ENCODE measurements around the gene CDH4.
"Not testable (repeated sequence)": the region's sequence is repeated elsewhere in the genome, so short reads cannot be mapped to it uniquely, and the experiment has no call there.

CDH4 gene

DNA sequence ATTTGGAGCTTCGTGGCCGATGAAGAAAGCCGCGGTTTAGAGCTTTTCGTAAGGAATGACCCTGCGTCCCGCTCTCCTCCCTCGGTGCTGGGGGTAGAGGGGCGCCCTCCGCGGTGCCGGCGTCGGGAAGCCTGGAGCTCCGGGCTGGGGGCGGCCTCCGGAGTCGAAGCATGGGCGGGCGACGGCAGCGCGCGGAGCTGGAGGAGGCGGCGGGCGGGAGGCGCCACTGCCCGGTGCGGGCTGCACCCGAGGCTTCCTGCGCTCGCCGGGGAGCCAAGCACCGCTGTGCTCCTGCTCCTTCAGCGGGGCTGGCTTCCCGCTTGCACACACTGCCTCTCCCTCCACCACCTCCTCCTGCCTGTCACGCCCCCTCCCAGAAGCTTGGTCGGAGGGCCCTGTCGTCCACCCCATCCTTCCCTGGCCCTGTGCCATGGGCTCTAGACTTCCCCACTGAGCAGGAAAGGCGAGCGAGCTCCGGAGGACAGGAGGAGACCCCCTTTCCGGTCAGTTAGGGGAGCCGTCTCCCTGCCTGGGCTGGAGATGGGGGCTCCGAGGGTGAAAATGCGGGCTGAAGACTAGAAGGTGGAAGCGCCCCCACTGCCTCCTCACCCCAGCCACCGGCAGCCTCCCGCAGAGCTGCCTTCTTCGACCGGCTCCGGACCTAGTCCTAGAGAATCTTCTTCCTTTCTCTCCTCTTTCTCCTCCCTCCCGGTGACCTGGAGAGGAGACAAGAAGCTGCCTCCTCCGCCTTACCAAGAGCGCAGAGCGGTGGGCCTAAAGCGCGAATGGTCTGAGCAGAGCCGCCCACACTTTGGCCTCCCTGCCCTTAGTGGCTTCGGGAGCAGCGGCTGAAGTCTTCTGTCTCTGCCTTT lies 1.8 kb downstream of the CDH4 start:
- no peak for DNase-seq (ENCODE audit: low spot score)

DNA sequence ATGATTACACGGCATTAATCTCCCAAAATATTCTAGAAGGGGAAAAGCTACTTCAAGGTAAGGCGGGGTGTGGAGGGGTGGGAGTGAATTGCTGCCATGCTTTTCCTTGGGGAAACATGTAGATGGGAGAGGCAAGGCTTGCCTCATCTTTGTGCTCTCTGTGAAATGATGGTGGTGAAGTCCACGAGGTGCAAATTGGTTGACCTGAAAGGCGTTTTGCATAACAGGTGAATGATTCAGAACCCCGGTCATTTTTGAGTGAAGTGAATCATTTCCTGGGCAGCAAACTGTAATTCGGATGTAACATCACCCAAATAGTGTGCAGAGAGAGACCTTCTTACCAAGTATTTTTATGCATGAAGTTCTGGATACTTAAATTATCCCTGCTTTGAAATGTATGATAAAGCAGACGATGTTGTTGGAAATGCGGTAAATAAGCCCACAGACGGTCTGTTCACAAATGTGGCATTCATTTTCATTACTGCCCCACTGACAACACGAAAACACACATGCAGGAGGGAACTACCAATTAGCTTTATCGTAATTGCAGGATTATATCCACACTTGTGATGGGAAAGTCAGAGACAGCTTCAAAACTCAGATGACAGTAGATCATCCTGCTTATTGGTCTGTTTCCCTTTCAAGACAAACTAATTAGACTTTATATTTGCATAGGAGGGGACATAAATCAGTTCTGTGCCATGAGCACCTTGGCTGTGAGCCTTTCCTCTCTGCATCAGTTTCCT lies 3.0 kb downstream of the CDH4 start:
- DNase-seq (ENCODE audit: low spot score): no peak

DNA sequence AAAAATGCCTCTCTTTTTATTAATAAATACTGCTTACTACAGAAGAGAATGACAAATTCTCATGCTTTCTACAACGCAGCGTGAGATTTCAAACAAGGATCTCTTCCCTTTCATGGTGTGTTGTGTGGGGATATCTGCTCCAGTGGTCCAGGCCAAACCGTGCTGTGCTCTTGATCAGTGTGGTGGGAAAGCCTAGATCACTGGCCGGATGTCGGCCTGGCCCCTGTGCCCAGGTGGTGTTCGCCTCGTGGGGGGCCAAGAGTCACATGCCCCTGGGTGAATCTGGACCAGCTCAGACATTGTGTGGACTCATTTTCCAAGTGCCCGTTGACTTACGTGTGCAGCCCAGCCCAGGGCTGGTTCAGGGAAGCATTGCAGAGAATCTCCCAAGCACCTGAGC lies 4.3 kb downstream of the CDH4 start:
- no peak for DNase-seq (ENCODE audit: low spot score)

DNA sequence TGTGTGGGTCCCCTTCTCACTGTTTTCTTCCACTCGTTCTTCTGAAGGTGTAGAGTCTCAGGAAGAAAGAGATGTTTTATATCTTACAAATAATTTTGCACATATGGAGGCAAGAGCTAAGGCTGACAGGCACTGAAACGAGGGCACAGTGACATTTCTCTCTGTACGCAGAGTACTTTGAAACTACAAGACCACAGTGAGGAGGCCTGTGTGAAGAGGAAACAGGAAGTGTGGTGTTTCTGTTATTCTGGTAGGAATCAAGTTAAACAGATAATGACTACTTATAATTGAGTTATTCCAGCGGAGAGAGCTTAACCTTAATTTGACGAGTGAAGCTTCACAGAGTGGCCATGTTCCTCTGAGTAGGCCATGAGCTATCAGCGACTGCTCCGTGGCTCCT lies 4.8 kb downstream of the CDH4 start:
- DNase-seq (ENCODE audit: low spot score): no peak

DNA sequence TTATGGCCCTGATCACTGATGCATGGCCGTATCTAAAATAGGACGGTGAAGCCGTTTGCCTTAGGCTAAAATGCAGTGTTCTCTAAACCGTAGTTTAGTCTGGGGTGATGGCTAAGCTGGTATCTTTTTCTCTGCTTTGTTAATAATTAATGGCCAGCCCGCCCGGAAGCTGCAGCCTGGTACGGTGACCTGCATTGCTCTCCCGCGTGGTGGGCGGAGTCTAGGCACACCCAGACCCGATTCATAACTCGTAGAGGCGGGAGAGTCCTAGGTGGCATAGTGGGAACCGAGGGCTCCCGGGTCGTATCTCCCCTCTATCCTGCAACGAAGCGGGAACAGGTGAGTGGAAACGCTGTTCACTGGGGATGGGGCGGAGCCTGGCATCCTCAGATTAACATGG lies 5.5 kb downstream of the CDH4 start:
- DNase-seq (ENCODE audit: low spot score): no peak

DNA sequence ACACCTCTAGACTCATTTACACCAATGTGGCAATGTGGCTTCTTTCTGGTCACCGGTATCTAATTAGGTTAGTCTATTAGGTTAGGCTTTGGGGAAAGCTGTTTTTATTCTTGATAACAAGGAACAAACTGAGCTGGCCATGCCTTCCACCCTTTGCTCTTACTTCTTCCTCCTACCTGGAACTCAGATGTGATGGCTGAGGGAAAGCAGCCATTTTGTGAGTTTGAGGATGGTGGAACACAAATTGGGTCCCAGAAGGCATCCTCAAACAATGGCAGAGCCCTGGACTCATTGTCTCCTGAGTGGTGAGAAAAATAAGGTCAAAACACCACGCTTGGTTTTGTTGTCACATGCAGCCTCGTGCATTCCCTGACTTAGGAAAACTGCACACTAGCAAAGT lies 7.7 kb downstream of the CDH4 start:
- DNase-seq (ENCODE audit: low spot score): no peak

DNA sequence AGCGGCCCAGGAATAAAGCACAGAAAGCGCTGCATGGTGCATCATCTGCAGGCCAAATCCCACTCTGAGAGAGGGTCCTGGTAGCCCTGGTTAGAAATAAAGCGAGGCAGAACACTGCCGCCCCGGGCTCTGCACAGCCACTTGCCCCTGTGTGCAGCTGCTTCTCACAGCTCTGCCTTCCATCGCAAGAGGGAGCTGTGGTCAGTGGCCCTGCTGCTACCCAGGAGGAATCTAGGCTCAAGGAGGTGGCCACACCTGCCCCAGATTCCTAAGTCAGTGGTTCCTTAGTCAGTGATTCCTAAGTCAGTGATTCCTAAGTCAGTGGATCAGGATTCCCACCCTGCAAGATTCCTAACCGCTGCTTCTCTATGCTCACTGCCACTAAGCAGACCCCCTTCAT lies 8.8 kb downstream of the CDH4 start:
- DNase-seq (ENCODE audit: low spot score): no peak

DNA sequence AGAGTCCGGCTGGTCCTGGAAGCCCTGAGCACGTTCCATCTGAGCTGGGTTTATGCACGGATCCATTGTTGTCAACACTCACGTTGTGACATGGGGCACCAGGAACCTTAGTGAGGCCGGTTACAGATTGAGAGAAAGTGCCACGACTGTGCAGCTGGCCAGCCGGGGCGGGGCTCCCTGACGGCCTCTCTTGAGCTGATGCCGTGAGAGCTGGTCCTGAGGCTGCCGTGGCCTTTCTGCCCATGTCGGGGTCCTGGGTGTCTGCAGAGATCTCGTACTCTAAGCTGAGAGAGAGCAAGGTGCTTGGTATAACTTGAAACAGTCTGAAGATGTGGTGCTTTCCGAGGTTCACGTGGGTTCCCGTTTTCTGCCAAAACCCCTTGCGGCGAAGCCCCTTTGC lies 10.0 kb downstream of the CDH4 start:
- DNase-seq (ENCODE audit: low spot score): no peak

DNA sequence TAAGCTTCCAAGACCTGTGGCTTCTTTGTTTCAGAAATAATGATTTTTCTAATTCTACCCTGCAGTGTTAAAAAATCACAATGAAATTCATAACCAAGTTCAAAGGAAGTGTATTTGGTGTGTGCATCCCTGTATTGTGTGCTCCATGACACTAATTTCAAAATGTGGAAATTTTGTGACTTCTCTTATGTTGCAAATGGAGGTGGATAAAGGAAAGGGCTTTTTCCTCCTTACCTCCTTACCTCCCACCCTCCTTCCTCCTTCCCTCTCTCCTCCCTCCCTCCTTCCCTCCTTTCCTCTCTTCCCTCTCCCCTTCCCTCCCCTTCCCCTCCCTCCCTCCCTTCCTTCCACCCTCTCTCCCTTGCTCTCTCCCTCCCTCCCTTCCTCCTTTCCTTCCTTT lies 10.5 kb downstream of the CDH4 start:
- no peak for DNase-seq (ENCODE audit: low spot score)

DNA sequence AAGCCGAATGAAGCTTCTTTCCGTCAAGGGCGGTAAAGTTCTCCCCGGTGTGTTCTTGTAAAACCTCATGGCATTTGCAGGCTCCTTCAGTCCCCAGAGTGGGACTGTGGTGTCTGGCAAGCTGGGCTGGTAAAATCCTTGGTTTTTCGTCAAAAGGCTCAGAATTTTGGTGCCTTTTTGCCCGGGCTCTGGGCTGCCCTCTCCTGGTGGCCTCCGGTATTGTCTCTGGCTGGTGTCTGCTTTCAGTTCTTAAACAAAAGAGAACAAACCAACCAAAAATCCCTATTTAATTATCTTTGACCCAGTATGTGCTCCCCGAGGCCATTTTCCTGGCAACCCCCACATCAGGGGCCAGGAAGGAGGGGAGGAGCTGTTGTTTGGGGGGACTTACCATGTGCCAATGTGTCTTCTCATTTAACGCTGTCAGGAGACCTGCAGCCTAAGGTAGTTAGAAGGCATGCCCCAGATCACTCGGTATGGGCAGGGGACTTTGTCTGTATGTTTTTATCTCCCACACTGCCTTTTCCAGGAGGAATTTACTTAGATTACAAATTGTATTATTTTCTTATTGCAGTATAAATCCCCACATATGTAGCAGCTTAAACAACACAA lies 11.1 kb downstream of the CDH4 start:
- no peak for DNase-seq (ENCODE audit: low spot score)

DNA sequence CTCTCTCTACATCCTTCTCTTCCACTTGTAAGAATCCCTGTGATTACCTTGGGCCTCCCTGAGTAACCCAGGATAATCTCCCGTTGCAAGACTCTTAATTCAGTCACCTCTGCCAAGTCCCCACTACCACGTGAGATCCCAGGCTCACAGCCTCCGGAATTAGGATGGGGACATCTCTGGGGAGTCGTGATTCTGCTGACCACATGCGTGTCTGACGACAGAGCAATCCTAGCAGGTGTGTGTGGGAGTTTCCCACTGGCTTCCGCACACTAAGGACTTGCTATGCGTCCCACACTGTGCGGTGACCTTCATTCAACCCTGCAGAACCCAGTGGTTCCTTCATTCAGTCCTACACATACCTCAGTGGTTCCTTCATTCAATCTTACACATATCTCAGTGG lies 11.9 kb downstream of the CDH4 start:
- DNase-seq (ENCODE audit: low spot score): no peak

DNA sequence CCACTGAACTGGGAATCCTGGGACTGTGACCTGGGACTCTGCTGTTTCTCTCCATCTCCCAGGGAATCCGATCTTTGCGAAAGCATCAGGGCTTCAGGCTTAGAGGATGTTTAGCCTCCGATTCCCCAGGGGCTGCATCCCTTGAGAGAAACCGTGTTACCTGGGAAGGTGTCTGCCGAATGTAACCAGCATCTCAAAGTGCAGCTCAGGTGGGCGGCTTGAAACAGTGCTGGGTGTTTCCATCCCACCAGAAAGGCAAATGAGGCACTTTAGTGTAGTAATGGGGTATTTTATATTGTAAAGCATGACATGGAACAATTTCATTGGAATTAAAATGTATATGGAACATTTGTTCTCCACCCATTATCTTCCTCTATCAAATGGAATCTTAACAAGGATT lies 15.2 kb downstream of the CDH4 start:
- DNase-seq (ENCODE audit: low spot score): no peak

DNA sequence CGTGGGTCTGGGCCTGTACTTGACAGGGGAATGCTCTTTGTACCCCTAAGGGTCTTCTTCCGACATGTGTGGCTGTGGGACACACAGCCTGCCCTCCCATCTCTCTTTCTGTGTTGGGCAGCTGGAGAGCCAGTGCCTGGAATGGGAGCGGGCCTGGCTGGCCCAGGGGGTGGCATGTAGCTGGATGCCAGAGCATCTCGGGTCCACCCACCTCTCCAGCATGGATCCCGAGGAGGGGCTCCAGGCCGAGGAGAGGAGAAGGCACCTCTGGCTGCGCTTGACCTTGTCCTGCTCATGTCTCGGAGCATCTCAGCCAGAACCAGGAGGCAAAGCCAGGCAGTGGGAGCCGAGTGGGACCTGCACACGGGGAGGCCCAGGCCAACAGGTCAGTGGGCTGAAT lies 16.0 kb downstream of the CDH4 start:
- no peak for DNase-seq (ENCODE audit: low spot score)

DNA sequence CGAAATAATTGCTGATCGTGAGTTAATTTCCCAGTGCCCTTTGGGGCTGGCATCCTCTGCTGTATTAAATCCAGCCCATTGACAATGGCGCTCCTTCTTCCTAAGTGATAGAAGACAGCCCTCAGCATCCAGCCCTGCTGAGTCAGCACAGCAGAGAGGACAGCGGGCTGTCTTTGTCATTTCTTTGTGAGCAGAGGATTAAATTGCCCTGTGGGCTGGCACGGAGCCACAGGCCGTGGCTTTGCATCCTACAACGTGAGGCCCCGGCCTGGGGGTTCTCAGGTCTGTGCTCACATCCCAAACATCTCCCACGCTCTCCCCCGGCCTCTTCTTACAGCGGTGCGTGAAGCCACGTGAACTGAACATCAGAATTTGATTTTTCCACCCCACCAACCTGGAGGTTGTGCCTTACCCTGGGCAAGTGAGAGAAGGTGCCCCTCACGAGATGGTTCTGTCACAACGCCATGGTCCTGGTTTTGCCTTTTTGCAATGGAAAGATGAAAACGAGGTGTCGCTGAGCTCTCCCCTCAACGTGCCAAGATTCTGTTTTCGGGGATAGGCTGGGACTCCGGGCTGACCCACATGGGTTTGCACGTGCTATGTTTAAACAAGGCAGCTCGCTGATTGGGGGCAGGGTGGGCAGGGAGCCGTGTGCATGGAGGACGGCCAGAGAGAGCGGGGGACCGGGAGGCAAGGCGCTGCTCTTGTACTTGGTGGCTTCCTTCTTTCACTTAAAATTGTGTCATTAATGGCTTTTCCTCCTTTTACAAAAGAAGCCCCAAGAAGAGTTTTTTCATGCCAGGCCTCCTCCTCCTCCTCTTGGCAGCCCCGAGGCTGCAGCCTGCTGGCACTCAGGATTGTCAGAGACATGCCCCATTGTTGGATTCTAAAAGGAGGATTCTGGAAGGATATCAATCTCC lies 19.5 kb downstream of the CDH4 start:
- no peak for DNase-seq (ENCODE audit: low spot score)

DNA sequence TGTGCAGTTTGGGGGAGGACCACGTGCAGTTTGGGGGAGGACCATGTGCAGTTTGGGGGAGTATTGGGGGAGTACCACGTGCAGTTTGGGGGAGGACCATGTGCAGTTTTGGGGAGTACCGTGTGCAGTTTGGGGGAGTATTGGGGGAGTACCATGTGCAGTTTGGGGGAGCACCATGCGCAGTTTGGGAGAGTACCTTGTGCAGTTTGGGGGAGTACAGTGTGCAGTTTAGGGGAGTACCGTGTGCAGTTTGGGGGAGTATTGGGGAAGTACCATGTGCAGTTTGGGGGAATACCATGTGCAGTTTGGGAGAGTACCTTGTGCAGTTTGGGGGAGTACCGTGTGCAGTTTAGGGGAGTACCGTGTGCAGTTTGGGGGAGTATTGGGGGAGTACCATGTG lies 21.0 kb downstream of the CDH4 start:
- DNase-seq (ENCODE audit: low spot score): not testable (repeated sequence)

DNA sequence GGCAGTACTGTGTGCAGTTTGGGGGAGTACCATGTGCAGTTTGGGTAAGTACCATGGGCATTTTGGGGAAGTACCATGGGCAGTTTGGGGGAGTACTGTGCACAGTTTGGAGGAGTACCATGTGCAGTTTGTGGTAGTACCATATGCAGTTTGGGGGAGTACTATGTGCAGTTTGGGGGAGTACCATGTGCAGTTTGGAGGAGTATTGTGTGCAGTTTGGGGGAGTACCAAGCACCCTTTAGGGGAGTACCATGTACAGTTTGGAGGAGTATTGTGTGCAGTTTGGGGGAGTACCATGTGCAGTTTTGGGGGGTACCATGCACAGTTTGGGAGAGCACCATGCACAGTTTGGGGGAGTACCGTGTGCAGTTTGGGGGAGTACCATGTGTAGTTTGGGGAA lies 21.6 kb downstream of the CDH4 start:
- not testable (repeated sequence) for DNase-seq (ENCODE audit: low spot score)

DNA sequence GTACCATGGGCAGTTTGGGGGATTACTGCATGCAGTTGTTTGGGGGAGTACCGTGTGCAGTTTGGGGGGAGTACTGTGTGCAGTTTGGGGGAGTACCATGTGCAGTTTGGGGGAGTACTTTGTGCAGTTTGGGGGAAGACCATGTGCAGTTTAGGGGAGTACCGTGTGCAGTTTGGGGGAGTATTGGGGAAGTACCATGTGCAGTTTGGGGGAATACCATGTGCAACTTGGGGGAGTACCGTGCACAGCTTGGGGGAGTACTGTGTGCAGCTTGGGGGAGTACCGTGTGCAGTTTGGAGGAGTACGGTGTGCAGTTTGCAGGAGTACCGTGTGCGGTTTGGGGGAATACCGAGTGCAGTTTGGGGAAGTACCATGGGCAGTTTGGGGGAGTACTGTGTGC lies 22.3 kb downstream of the CDH4 start:
- DNase-seq (ENCODE audit: low spot score): no peak

DNA sequence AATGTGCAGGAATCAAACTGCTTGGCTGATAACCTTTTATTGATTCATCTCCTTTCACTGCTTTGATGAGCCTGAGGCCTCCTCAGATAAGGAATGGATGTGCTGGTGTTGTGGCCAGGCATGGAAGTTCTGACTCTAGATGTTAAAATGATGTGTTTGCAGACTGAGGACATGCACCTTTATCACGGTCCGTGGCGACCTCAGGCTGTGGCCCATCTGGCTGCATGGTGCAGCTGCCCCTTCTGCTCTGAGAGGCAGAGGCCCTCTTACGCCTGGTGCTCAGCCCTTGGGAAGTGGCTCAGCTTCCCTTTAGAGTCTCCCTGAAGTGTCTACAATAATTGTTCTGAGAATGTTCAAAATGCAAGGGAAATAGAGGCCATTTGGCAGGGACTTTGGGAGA lies 26.2 kb downstream of the CDH4 start:
- DNase-seq (ENCODE audit: low spot score): no peak

DNA sequence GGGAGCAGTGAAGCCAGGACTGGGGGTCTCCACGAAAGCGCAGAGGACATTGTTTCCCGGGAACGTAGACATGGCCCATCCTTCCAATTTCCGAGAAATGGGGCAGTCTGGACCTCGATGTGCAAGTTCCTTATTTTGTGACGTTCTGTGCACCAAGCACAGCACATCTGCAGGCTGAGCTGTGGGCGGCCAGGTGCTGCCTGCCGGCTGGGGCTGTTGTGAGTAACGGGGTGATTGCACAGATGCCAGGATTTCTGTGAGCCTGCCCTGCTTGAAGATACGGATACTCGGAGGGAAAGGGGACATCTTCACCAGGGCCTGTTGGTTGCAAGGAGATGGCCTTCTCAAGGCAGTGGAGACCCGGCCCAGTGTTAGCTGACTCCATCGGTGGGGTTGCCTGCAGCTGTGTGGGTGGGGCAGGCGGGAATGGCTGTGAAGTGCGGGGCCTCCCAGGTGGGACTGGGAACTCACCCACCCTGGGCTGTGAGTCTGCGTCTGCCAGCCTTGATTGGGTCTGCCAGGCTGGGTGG lies 27.6 kb downstream of the CDH4 start:
- DNase-seq (ENCODE audit: low spot score): no peak

DNA sequence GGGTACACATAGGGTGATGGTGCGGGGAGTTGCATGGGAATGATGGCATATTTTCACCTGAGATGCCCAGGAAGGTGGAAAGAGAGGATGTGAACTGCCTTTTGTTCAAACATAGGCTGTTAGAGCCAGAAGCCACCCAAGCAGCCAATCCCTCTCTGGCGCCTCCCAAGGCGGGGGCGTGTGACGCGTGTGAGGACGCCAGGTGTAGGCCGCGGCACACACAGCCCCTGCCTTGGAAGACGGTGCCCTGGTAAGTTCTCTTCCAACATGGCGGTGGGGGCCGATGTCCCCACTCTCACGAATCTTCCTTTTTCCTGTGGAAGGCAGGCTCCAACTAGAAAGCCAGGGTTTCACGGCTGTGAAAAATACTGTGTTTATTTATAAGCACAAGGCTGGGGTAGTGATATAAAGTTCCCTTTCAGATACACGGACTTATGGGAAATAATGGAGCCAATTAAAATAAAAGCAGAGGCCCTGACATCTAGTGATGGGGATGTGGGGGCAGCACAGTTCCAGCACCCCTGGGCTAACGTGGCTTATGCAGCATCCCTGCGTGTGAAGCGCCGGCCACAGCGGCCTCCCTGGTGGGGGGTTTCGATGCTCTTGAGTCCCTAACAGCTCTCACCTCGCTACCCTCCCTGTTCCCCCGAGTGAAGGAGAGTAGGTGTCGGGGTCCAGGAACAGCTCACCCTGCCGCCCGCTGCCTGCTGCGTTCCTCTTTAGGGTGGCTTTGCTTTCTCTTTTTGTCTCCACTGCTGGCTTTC lies 28.3 kb downstream of the CDH4 start:
- DNase-seq (ENCODE audit: low spot score): no peak

DNA sequence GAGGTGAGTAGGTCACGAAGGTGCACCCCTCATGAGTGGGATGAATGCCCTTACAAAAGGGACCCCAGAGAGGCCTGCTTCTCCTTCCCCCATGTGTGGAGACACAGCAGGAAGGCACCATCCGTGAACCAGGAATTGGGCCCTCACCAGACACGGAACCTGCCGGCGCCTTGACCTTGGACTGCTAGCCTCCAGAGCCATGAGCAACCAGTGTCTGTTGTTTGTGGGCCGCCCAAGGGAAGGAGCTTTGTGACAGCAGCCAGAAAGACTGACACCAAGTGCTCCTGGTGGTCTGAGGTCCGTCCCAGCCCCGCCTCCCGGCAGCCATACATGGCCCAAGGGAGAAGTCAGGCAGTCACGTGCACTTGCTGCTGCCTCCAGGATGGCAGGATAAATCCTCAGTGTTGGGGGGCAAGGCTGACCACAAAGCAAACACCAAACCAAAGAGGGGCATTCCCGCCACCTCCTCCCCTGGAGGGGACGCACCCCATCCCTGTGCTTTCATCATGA lies 29.3 kb downstream of the CDH4 start:
- DNase-seq (ENCODE audit: low spot score): no peak
